Prostate gland (tissue), 2 donors: ENCODE results near the gene PPP2R5A. TPM values are rescaled to one million over a fixed set of nuclear protein-coding genes. Genes with fewer than 3 reads are reported as not detected.
"Not testable (repeated sequence)": the region's sequence is repeated elsewhere in the genome, so short reads cannot be mapped to it uniquely, and the experiment has no call there.

Experiments used
- DNase-seq: peaks from one replicate; pipeline ENCODE4 v3.0.0-alpha.2; 2019; ENCODE audit warnings: low spot score
- H3K27ac ChIP-seq, 2 donors: fragments of 200-600 bp; sonication (generic); 2 replicates each; pipeline ENCODE4 v1.5.1; 2017 to 2019
- H3K27me3 ChIP-seq: fragments of 200-600 bp; sonication (generic); replicated peaks from 2 replicates; pipeline ENCODE4 v1.5.1; 2019; ENCODE audit not compliant: insufficient read depth
- H3K36me3 ChIP-seq, 2 donors: fragments of 200-600 bp; sonication (generic); 1 replicate in 1 of 2; 2 replicates in 1 of 2; pipeline versions ENCODE4 v1.5.1 to v1.8.1; 2017 to 2019
- H3K4me1 ChIP-seq: fragments of 200-600 bp; sonication (generic); replicated peaks from 2 replicates; pipeline ENCODE4 v1.5.1; 2019
- H3K4me3 ChIP-seq, 2 donors: fragments of 200-600 bp; sonication (generic); 2 replicates each; pipeline ENCODE4 v1.5.1; 2017 to 2019
- H3K9me3 ChIP-seq: fragments of 200-600 bp; sonication (generic); 2 replicates; pipeline ENCODE4 v1.5.1; 2017
- CTCF ChIP-seq, 4 experiments: fragments of 200-600 bp in 2 of 4; fragments of 450-650 bp in 2 of 4; sonication (generic) in 2 of 4; IDR thresholded peaks; 1 replicate in 3 of 4; 2 replicates in 1 of 4; pipeline ENCODE4 v1.5.1; 2016 to 2019; ENCODE audit warnings: antibody characterized with exemption in 4 of 4, mild to moderate bottlenecking in 2 of 4, moderate library complexity in 2 of 4
- POLR2A ChIP-seq: fragments of 450-650 bp; IDR thresholded peaks from one replicate; pipeline ENCODE4 v1.6.1; 2016; ENCODE audit warnings: antibody characterized with exemption, mild to moderate bottlenecking
- POLR2AphosphoS5 ChIP-seq: sonication (generic); formaldehyde crosslinking; IDR thresholded peaks from one replicate; pipeline ENCODE4 v1.6.1; 2017; ENCODE audit warnings: antibody characterized with exemption
- WGBS: methylation state at CpG from one replicate; pipeline ENCODE4 v1.1.5; 2018; 5-methylcytosine and 5-hydroxymethylcytosine counted together
- intact Hi-C: fragments of 100-400 bp; cut with DNase I; formaldehyde crosslinking; loops from one replicate; pipeline ENCODE4 v1.14.2; 2022
- total RNA-seq, 2 donors: library from RNA; depleted of rRNA; stranded (reverse); fragments of >200 nt; gene quantifications; one replicate each; pipeline ENCODE4 v1.1.0, GENCODE V29; 2016

Gene PPP2R5A
- total RNA-seq, 2 donors from 2014 or later: 33.5 to 49.5 TPM

GRCh38 chr1:212305342-212305741, 20.1 kb downstream of the PPP2R5A start:
- intact Hi-C loops: no loop called here
- Histone ChIP-seq H3K4me1 (no peaks in the 10 kb centered on the region), H3K4me3 (no peak overlapping the region), H3K27ac (no peak overlapping the region), H3K36me3 (no peaks in the 10 kb centered on the region), H3K27me3 (no peaks in the 10 kb centered on the region), H3K9me3 (no peaks in the 10 kb centered on the region)
- no peak for DNase-seq
- TF ChIP-seq POLR2A: no peak

GRCh38 chr1:212305984-212306452, 20.8 kb downstream of the PPP2R5A start:
- H3K36me3 ChIP-seq, H3K27me3 ChIP-seq, H3K27ac ChIP-seq, H3K4me3 ChIP-seq, H3K4me1 ChIP-seq, intact Hi-C loops, H3K9me3 ChIP-seq, DNase-seq: not testable (repeated sequence)
- 75% methylated on average over 7 of the region's 7 CpGs for WGBS

- H3K27me3 ChIP-seq: no peaks in the 10 kb centered on the region
- no peak for DNase-seq
- no peaks in the 10 kb centered on the region for H3K4me1 ChIP-seq
- no peak overlapping the region for H3K27ac ChIP-seq
- TF ChIP-seq POLR2AphosphoS5: no peak
- TF ChIP-seq POLR2A: no peak
- no peak for TF ChIP-seq CTCF (IDR thresholded peaks at IDR 0.05)
- intact Hi-C loops: no loop called here
- H3K9me3 ChIP-seq: no peaks in the 10 kb centered on the region
- H3K36me3 ChIP-seq: no peaks in the 10 kb centered on the region
- H3K4me3 ChIP-seq: no peak overlapping the region
Observed at GRCh38 chr1:212309967-212310366, 24.8 kb downstream of the PPP2R5A start.

- no peaks in the 10 kb centered on the region for H3K9me3 ChIP-seq
- TF ChIP-seq POLR2A (no peak), POLR2AphosphoS5 (no peak), CTCF (IDR thresholded peaks at IDR 0.05) (no peak)
- no peaks in the 10 kb centered on the region for H3K4me1 ChIP-seq
- WGBS: 73% methylated on average over 3 of the region's 3 CpGs
- no peak overlapping the region for H3K4me3 ChIP-seq
- intact Hi-C loops: no loop called here
- H3K27me3 ChIP-seq: no peaks in the 10 kb centered on the region
- no peak for DNase-seq
- no peaks in the 10 kb centered on the region for H3K36me3 ChIP-seq
- H3K27ac ChIP-seq: no peak overlapping the region
Observed at GRCh38 chr1:212310383-212310782, 25.2 kb downstream of the PPP2R5A start.

GRCh38 chr1:212311836-212312497, 26.8 kb downstream of the PPP2R5A start:
- intact Hi-C loops: no loop called here
- 97% methylated on average over 2 of the region's 2 CpGs for WGBS
- Histone ChIP-seq H3K27ac (no peak overlapping the region), H3K4me3 (no peak overlapping the region), H3K36me3 (no peaks in the 10 kb centered on the region), H3K27me3 (no peaks in the 10 kb centered on the region), H3K9me3 (no peaks in the 10 kb centered on the region), H3K4me1 (no peaks in the 10 kb centered on the region)
- TF ChIP-seq POLR2AphosphoS5 (no peak), CTCF (IDR thresholded peaks at IDR 0.05) (no peak), POLR2A (no peak)
- no peak for DNase-seq

- WGBS: 77% methylated on average over 2 of the region's 2 CpGs
Observed at GRCh38 chr1:212313616-212314015, 28.4 kb downstream of the PPP2R5A start.

More at GRCh38 chr1:212313616-212314015, 28.4 kb downstream of the PPP2R5A start:
- Histone ChIP-seq H3K9me3 (no peaks in the 10 kb centered on the region), H3K27me3 (no peaks in the 10 kb centered on the region), H3K4me3 (no peak overlapping the region), H3K36me3 (no peaks in the 10 kb centered on the region), H3K27ac (no peak overlapping the region), H3K4me1 (no peaks in the 10 kb centered on the region)
- no peak for DNase-seq
- TF ChIP-seq POLR2A (no peak), CTCF (IDR thresholded peaks at IDR 0.05) (no peak), POLR2AphosphoS5 (no peak)
- intact Hi-C loops: no loop called here
